IMR-90 (cell line): ENCODE measurements around the gene MYPN. TPM values are rescaled to one million over a fixed set of nuclear protein-coding genes. Genes with fewer than 3 reads are reported as not detected.

ENCODE experiments used
- ATAC-seq: fragments of 200-7000 bp; cut with Tn5 transposase; 2 replicates; pipeline ENCODE4 v1.9.1; 2020; ENCODE audit warnings: low read depth, mild to moderate bottlenecking, moderate library complexity
- BruUV-seq: library from RNA; stranded (reverse); fragments of 400-500 nt; replicated peaks from 2 replicates; lab custom pipeline; 2021; lab: Mats Ljungman, UMichigan
- CTCF ChIA-PET: fragments of 300-600 bp; formaldehyde crosslinking; extraction: SDS; loops from one replicate; lab custom pipeline; 2021; ENCODE audit warnings: antibody characterized with exemption; lab: Yijun Ruan, JAX
- POLR2A ChIA-PET: fragments of 300-600 bp; sonication (Branson Sonifier 250); formaldehyde crosslinking; loops from one replicate; lab custom pipeline; 2022; ENCODE audit warnings: antibody characterized with exemption; ENCODE audit not compliant: unreplicated experiment; lab: Charles Lee
- DNase-seq: peaks from one replicate; pipeline ENCODE4 v3.0.0; 2013
- H2AFZ ChIP-seq: replicated peaks from 2 replicates; pipeline ENCODE3; 2013; ENCODE audit warnings: low read length, mild to moderate bottlenecking; ENCODE audit not compliant: poor library complexity
- H2AK5ac ChIP-seq: 2 replicates; pipeline ENCODE4 v1.6.1; 2013; ENCODE audit warnings: low read depth, low read length, inconsistent platforms
- H2AK9ac ChIP-seq: replicated peaks from 2 replicates; pipeline ENCODE3; 2013; ENCODE audit warnings: mild to moderate bottlenecking, low read depth, low read length, moderate library complexity; ENCODE audit not compliant: poor library complexity
- H2BK120ac ChIP-seq: 2 replicates; pipeline ENCODE4 v1.6.1; 2013; ENCODE audit warnings: low read depth, low read length, inconsistent platforms
- H2BK15ac ChIP-seq: 3 replicates; pipeline ENCODE4 v1.6.1; 2013; ENCODE audit warnings: low read depth, low read length, inconsistent platforms
- H2BK20ac ChIP-seq: 2 replicates; pipeline ENCODE4 v1.6.1; 2013; ENCODE audit warnings: low read depth, mild to moderate bottlenecking, inconsistent platforms, low read length, moderate library complexity
- H2BK5ac ChIP-seq: 2 replicates; pipeline ENCODE4 v1.6.1; 2013; ENCODE audit warnings: mild to moderate bottlenecking, low read depth, low read length, inconsistent platforms; ENCODE audit not compliant: poor library complexity, severe bottlenecking
- H3K14ac ChIP-seq: replicated peaks from 2 replicates; pipeline ENCODE4 v1.6.1; 2013; ENCODE audit warnings: low read depth, low read length, inconsistent platforms
- H3K18ac ChIP-seq: 2 replicates; pipeline ENCODE4 v1.6.1; 2013; ENCODE audit warnings: low read depth, low read length, control low read depth
- H3K23ac ChIP-seq: 2 replicates; pipeline ENCODE4 v1.6.1; 2013; ENCODE audit warnings: low read depth, low read length, inconsistent platforms
- H3K27ac ChIP-seq: 2 replicates; pipeline ENCODE4 v1.5.1; 2013; ENCODE audit warnings: mild to moderate bottlenecking, control low read depth, low read length; ENCODE audit not compliant: insufficient read depth
- H3K27me3 ChIP-seq: 2 replicates; pipeline ENCODE4 v1.6.1; 2013; ENCODE audit warnings: low read length; ENCODE audit not compliant: control insufficient read depth, insufficient read depth
- H3K36me3 ChIP-seq: 2 replicates; pipeline ENCODE4 v1.6.1; 2013; ENCODE audit warnings: low read length, mixed read lengths; ENCODE audit not compliant: control insufficient read depth, insufficient read depth
- H3K4ac ChIP-seq: 2 replicates; pipeline ENCODE4 v1.6.1; 2013; ENCODE audit warnings: low read depth, low read length, inconsistent platforms
- H3K4me1 ChIP-seq: 2 replicates; pipeline ENCODE4 v1.6.1; 2013; ENCODE audit warnings: low read length, mixed read lengths; ENCODE audit not compliant: control insufficient read depth, insufficient read depth
- H3K4me2 ChIP-seq: 2 replicates; pipeline ENCODE4 v1.6.1; 2013; ENCODE audit warnings: low read depth, mild to moderate bottlenecking, control low read depth, low read length, moderate library complexity
- H3K4me3 ChIP-seq: 2 replicates; pipeline ENCODE4 v1.5.1; 2013; ENCODE audit warnings: low read depth, mild to moderate bottlenecking, control low read depth, low read length, moderate library complexity; ENCODE audit not compliant: insufficient read depth
- H3K56ac ChIP-seq: 2 replicates; pipeline ENCODE4 v1.6.1; 2013; ENCODE audit warnings: low read length, inconsistent platforms; ENCODE audit not compliant: insufficient read depth; ENCODE audit errors: extremely low read depth
- H3K79me1 ChIP-seq, 2 experiments: 2 replicates each; pipeline ENCODE4 v1.6.1; 2013; ENCODE audit warnings: low read length in 2 of 2, inconsistent platforms in 1 of 2, low read depth in 1 of 2
- H3K9ac ChIP-seq: 2 replicates; pipeline ENCODE4 v1.6.1; 2013; ENCODE audit warnings: low read depth, low read length, control low read depth
- H3K9me1 ChIP-seq: 2 replicates; pipeline ENCODE4 v1.6.1; 2013; ENCODE audit warnings: low read length, inconsistent platforms; ENCODE audit not compliant: insufficient read depth
- H3K9me3 ChIP-seq: 2 replicates; pipeline ENCODE4 v1.6.1; 2013; ENCODE audit warnings: low read length; ENCODE audit not compliant: control insufficient read depth, insufficient read depth
- H4K20me1 ChIP-seq: 2 replicates; pipeline ENCODE4 v1.6.1; 2013; ENCODE audit warnings: low read length, inconsistent platforms; ENCODE audit not compliant: insufficient read depth
- H4K5ac ChIP-seq: 2 replicates; pipeline ENCODE4 v1.6.1; 2013; ENCODE audit warnings: mild to moderate bottlenecking, low read depth, low read length, control low read depth
- H4K8ac ChIP-seq, 2 experiments: 2 replicates each; pipeline ENCODE4 v1.6.1; 2013; ENCODE audit warnings: low read depth in 2 of 2, low read length in 2 of 2, control low read depth in 1 of 2, inconsistent platforms in 1 of 2
- H4K91ac ChIP-seq: 2 replicates; pipeline ENCODE4 v1.6.1; 2013; ENCODE audit warnings: low read depth, low read length, inconsistent platforms; ENCODE audit not compliant: insufficient read depth
- BHLHE40 ChIP-seq: fragments of 150-350 bp; IDR thresholded peaks from 2 replicates; pipeline ENCODE4 v1.6.1; 2016; ENCODE audit warnings: mild to moderate bottlenecking, low read depth, low read length
- CEBPB ChIP-seq: IDR thresholded peaks from 2 replicates; pipeline ENCODE4 v1.6.1; 2012; ENCODE audit warnings: low read depth, low read length, improper control_type of control experiment
- CHD1 ChIP-seq: IDR thresholded peaks from 2 replicates; pipeline ENCODE4 v1.6.1; 2012; ENCODE audit warnings: low read depth, low read length, improper control_type of control experiment
- FOS ChIP-seq: fragments of 150-350 bp; IDR thresholded peaks from 2 replicates; pipeline ENCODE4 v1.6.1; 2016; ENCODE audit warnings: low read depth, low read length
- MAFK ChIP-seq: IDR thresholded peaks from 2 replicates; pipeline ENCODE4 v1.6.1; 2012; ENCODE audit warnings: low read depth, low read length, improper control_type of control experiment
- MXI1 ChIP-seq: IDR thresholded peaks from 2 replicates; pipeline ENCODE4 v1.6.1; 2012; ENCODE audit warnings: low read depth, mild to moderate bottlenecking, low read length, moderate library complexity, borderline replicate concordance
- NFE2L2 ChIP-seq: fragments of 150-350 bp; IDR thresholded peaks from 2 replicates; pipeline ENCODE4 v1.6.1; 2016; ENCODE audit warnings: low read depth, mild to moderate bottlenecking, low read length
- POLR2A ChIP-seq: IDR thresholded peaks from 2 replicates; pipeline ENCODE4 v1.6.1; 2012; ENCODE audit warnings: mild to moderate bottlenecking, low read depth, low read length
- RAD21 ChIP-seq: IDR thresholded peaks from 2 replicates; pipeline ENCODE4 v1.6.1; 2012; ENCODE audit warnings: low read length, improper control_type of control experiment
- WGBS, 2 experiments: methylation state at CpG; one replicate each; pipeline versions ENCODE4 v1.1.5 to v1.1.7; 2013; ENCODE audit warnings: missing lambda C conversion rate in 2 of 2; ENCODE audit not compliant: insufficient read length in 1 of 2; ENCODE audit errors: extremely low coverage in 2 of 2; 5-methylcytosine and 5-hydroxymethylcytosine counted together
- dilution Hi-C: fragments of 300-500 bp; cut with HindIII; formaldehyde crosslinking; loops from one replicate; pipeline ENCODE4 v1.14.3; 2018; ENCODE audit warnings: low sequenced_read_pairs; ENCODE audit not compliant: unreplicated experiment
- in situ Hi-C: fragments of 300-500 bp; cut with MboI; formaldehyde crosslinking; loops from 3 replicates; pipeline ENCODE4 v1.14.3; 2019; ENCODE audit warnings: low sequenced_read_pairs, inconsistent platforms, mixed read lengths
- intact Hi-C: fragments of 100-400 bp; cut with micrococcal nuclease; formaldehyde crosslinking; loops from 2 replicates; pipeline ENCODE4 v1.10.0; 2022
- polyA plus RNA-seq, 3 experiments: library from polyadenylated mRNA; depleted of rRNA; stranded (reverse); fragments of >200 nt; gene quantifications; 2 replicates each; pipeline ENCODE4 v1.2.3, GENCODE V29; 2012; ENCODE audit warnings: low replicate concordance in 1 of 3
- total RNA-seq: library from RNA; depleted of rRNA; stranded (reverse); fragments of >200 nt; gene quantifications from 2 replicates; pipeline ENCODE4 v1.2.3, GENCODE V29; 2012
- TF ChIP-seq, protein P1 (sequence below): fragments of 150-350 bp; IDR thresholded peaks from 2 replicates; pipeline ENCODE4 v1.6.1; 2017; ENCODE audit warnings: mild to moderate bottlenecking, antibody characterized with exemption, low read length, low read depth
- TF ChIP-seq, protein P2 (sequence below): fragments of 150-350 bp; IDR thresholded peaks from 2 replicates; pipeline ENCODE4 v1.6.1; 2016; ENCODE audit warnings: low read depth, mild to moderate bottlenecking, low read length, moderate library complexity, borderline replicate concordance

Gene MYPN
- total and polyA plus RNA-seq, 2 of the 4 experiments (the other 2 are of a cell fraction): 7.8 to 13.1 TPM

DNA sequence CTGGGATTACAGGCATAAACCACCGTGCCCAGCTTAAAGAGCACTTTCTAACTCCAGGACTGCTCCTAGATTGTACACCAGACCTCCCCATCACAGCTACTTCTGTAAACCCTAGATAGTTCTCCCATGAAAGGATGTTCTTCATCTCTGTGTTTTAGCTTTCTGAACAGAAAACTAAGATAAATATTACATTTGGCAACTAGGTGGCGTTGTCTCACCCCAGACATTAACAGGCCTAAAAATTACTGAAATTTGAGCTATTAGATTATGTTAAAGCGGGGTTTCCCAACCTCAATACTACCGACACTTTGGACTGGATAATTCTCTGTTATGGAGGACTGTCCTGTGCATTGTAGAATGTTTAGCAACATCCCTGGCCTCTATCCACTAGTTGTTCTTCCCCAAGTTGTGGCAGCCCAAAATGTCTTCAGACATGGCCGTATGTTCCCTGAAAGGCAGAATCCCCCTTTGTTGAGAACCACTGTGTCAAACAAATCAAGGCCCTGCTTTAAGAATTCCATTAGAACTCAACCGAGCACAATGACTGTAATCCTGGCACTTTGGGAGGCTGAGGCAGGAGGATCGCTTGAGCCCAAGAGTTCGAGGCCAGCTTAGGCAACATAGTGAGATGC is 103.5 kb downstream of the MYPN start (continued):
- TF ChIP-seq POLR2A: no peak

DNA sequence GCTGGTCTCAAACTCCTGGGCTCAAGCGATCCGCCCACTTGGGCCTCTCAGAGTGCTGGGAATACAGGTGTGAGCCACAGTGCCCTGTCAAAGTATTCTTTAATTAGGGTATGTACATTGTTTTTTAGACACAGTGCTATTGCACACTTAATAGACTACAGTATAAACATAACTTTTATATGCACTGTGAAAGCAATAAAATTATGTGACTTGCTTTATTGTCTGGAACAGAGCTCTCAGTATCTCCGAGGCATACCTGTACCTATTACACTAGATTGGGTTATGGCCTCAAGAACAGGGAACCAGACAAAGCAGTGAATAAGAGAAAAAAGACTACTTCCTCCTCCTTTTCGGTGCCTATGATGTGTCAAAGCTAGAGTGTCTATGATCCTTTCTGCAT is 109.5 kb downstream of the MYPN start:
- ATAC-seq (no peak), DNase-seq (no peak)
- no peak overlapping the region for H3K9ac ChIP-seq
- no CpG with 5 or more reads among the region's 4 CpGs for WGBS, 2 experiments
- H3K4me3 ChIP-seq: no peak overlapping the region
- no peak overlapping the region for H2BK20ac ChIP-seq
- no peak overlapping the region for H2BK15ac ChIP-seq
- H2BK5ac ChIP-seq: no peak overlapping the region
- no peaks in the 10 kb centered on the region for H3K27me3 ChIP-seq
- ChIA-PET CTCF (no interaction called here), POLR2A (no interaction called here)
- no peak overlapping the region for H3K14ac ChIP-seq
- H3K4ac ChIP-seq: no peak overlapping the region
- peaks cover 1% of the 10 kb centered on the region; the same call in 1 of the 2 replicates for H3K4me1 ChIP-seq
- H4K20me1 ChIP-seq: no peaks in the 10 kb centered on the region
- no peak overlapping the region for H2AK5ac ChIP-seq
- TF ChIP-seq RAD21: no peak
- TF ChIP-seq MXI1: no peak
- TF ChIP-seq FOS: no peak
- no peak for TF ChIP-seq NFE2L2
- TF ChIP-seq CHD1: no peak
- no peak for TF ChIP-seq BHLHE40
- TF ChIP-seq, protein P1, sequence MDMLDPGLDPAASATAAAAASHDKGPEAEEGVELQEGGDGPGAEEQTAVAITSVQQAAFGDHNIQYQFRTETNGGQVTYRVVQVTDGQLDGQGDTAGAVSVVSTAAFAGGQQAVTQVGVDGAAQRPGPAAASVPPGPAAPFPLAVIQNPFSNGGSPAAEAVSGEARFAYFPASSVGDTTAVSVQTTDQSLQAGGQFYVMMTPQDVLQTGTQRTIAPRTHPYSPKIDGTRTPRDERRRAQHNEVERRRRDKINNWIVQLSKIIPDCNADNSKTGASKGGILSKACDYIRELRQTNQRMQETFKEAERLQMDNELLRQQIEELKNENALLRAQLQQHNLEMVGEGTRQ: no peak
- TF ChIP-seq CEBPB: no peak
- no peak for TF ChIP-seq MAFK
- TF ChIP-seq, protein P2, sequence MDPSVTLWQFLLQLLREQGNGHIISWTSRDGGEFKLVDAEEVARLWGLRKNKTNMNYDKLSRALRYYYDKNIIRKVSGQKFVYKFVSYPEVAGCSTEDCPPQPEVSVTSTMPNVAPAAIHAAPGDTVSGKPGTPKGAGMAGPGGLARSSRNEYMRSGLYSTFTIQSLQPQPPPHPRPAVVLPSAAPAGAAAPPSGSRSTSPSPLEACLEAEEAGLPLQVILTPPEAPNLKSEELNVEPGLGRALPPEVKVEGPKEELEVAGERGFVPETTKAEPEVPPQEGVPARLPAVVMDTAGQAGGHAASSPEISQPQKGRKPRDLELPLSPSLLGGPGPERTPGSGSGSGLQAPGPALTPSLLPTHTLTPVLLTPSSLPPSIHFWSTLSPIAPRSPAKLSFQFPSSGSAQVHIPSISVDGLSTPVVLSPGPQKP: no peak
- no peak overlapping the region for H2AFZ ChIP-seq
- H4K8ac ChIP-seq: no peak overlapping the region
- intact Hi-C loops (no loop called here), dilution Hi-C loops (no loop called here), in situ Hi-C loops (loop anchor here (5.0 kb wide), 1 partner anchor 79 kb away; no protein-coding TSS in a partner anchor)
- no TSS peak for BruUV-seq
- no peak overlapping the region for H2BK120ac ChIP-seq
- H3K9me1 ChIP-seq: no peaks in the 10 kb centered on the region; the same call in 1 of the 2 replicates
- H4K91ac ChIP-seq: no peak overlapping the region
- H3K4me2 ChIP-seq: no peak overlapping the region
- H2AK9ac ChIP-seq: no peak overlapping the region
- no peak overlapping the region for H3K23ac ChIP-seq
- H3K27ac ChIP-seq: no peak overlapping the region
- no peak overlapping the region for H4K5ac ChIP-seq
- no peak overlapping the region for H3K18ac ChIP-seq
- H3K9me3 ChIP-seq: no peaks in the 10 kb centered on the region
- no peaks in the 10 kb centered on the region for H3K36me3 ChIP-seq
- no peak overlapping the region for H3K56ac ChIP-seq
- H3K79me1 ChIP-seq: no peaks in the 10 kb centered on the region
